ENCODE data around the gene TP53I11. TPM values are rescaled to one million over a fixed set of nuclear protein-coding genes. Genes with fewer than 3 reads are reported as not detected.

TP53I11 gene
- total RNA-seq, 1 donor from 2014 or later: 83.6 TPM

DNA sequence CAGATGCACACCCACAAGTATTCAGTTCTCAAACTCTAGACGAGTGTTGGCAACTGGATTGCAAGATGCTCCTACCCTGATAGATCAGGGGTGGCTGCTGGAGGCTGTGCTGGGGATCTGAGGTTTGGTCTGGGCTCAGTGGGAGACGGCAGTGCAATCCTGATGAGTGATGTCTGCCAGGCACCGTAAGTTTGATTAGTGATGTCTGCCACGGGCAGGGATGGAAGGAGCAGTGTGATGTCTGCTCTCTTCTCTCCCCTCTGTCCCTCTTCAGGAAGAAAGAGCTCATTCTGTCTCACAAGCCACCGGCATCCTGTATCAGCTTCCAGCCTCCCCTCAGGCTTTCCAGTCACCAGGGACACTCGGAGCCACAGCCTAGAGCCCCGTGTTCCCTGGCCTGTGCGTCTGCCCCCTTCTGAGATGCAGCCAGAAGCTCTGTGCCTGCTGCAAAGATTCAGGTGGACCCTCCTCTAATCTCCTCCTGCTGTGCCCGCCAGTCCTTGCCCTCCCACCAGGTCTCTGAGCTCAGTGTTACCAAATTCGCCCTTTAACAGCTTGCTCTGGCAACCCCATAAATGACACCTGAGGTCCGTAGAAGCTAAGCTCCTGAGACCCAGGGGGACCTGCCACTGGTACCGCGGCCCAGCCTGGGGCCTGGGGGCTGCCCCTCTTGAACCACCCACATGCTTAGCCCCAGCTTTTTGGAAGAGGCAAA lies 19.9 kb downstream of the TP53I11 start:
- no peak for DNase-seq (ENCODE audit: low read depth, low spot score)
- Mint-ChIP-seq H3K27me3 (ENCODE audit: low read depth) (peaks cover 17% of the 10 kb centered on the region), H3K27ac (ENCODE audit: unreplicated experiment) (peak overlapping the region; percentile 14), H3K9me3 (no peaks in the 10 kb centered on the region), H3K4me3 (peak overlapping the region; percentile 56), H3K4me1 (peaks cover 25% of the 10 kb centered on the region), H3K36me3 (ENCODE audit: low read depth) (peaks cover 4% of the 10 kb centered on the region)
- TF ChIP-seq, protein P1, sequence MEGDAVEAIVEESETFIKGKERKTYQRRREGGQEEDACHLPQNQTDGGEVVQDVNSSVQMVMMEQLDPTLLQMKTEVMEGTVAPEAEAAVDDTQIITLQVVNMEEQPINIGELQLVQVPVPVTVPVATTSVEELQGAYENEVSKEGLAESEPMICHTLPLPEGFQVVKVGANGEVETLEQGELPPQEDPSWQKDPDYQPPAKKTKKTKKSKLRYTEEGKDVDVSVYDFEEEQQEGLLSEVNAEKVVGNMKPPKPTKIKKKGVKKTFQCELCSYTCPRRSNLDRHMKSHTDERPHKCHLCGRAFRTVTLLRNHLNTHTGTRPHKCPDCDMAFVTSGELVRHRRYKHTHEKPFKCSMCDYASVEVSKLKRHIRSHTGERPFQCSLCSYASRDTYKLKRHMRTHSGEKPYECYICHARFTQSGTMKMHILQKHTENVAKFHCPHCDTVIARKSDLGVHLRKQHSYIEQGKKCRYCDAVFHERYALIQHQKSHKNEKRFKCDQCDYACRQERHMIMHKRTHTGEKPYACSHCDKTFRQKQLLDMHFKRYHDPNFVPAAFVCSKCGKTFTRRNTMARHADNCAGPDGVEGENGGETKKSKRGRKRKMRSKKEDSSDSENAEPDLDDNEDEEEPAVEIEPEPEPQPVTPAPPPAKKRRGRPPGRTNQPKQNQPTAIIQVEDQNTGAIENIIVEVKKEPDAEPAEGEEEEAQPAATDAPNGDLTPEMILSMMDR (conservative IDR thresholded peaks at IDR 0.05): no peak

DNA sequence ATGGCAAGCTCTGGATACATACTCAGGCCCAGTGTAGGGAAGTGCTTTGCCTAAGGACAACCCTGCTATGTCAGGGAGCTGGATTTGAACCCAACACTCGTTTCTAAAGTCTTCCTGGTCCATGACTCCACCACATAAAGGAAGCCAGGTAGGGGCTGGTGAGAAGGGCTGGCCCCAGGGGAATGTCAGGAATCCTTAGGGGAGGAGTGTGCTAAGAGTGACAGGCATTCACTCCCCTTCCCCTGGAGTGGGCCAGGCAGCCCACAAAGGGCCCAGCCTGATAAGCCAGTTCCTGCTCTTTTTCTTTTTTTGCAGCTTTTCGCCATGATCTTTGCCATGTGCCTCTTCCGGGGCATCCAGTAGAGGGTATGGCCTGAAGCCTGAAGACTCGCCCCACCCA lies 21.9 kb downstream of the TP53I11 start:
- TF ChIP-seq, protein P1 (conservative IDR thresholded peaks at IDR 0.05): no peak
- H3K27me3 Mint-ChIP-seq (ENCODE audit: low read depth): peaks cover 14% of the 10 kb centered on the region
- DNase-seq (ENCODE audit: low read depth, low spot score): no peak
- H3K9me3 Mint-ChIP-seq: no peaks in the 10 kb centered on the region
- H3K4me1 Mint-ChIP-seq: peaks cover 25% of the 10 kb centered on the region
- peak overlapping the region; percentile 59 for H3K4me3 Mint-ChIP-seq
- no peak overlapping the region for H3K27ac Mint-ChIP-seq (ENCODE audit: unreplicated experiment)
- H3K36me3 Mint-ChIP-seq (ENCODE audit: low read depth): peaks cover 4% of the 10 kb centered on the region

DNA sequence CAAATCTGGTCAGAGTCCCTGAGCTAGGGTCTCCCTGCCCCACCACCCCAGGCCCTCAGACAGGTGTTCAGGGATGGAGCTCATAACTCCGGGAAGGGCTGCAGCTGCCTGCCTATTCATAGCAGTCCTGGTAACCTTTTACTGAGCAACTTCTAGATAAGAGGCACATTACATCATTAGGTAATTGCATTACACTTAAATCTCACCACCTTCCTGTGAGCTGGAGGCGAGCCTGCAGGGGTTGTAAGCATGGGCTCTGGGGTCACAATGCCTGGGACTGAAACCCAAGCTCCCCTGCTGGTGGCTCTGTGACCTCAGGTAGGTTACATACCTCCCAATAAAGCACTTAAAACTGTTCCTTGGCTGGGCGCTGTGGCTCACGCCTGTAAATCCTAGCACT lies 22.5 kb downstream of the TP53I11 start:
- H3K9me3 Mint-ChIP-seq: no peaks in the 10 kb centered on the region
- H3K27ac Mint-ChIP-seq (ENCODE audit: unreplicated experiment): no peak overlapping the region
- H3K4me1 Mint-ChIP-seq: peaks cover 25% of the 10 kb centered on the region
- no peak for DNase-seq (ENCODE audit: low read depth, low spot score)
- H3K27me3 Mint-ChIP-seq (ENCODE audit: low read depth): peaks cover 14% of the 10 kb centered on the region
- peaks cover 4% of the 10 kb centered on the region for H3K36me3 Mint-ChIP-seq (ENCODE audit: low read depth)
- TF ChIP-seq, protein P1 (conservative IDR thresholded peaks at IDR 0.05): no peak
- H3K4me3 Mint-ChIP-seq: no peak overlapping the region

DNA sequence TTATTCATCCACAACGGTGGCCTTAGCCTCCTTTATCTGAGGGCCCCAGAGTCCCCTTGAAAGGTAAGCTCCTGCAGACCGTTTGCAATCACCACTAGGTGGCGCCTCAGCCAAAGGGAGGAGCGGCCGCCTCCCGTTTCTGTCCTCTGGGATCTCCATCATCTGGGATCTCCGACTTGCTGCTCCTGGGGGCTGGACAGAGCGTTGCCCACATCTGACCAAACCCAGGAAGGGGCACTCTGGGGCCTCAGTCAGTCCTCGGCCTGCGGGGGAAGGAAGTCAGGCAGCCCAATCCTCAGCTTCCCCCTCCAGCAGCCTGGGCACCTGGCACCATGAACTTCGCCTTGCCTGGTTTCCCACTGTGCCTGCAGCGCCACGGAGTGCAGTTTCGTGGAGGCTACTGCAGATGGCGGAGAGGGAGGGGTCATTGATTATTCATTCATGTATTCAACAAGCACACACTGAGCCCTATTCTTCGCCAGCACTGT lies 23.5 kb downstream of the TP53I11 start:
- Mint-ChIP-seq H3K27me3 (ENCODE audit: low read depth) (peaks cover 12% of the 10 kb centered on the region), H3K36me3 (ENCODE audit: low read depth) (peaks cover 4% of the 10 kb centered on the region), H3K27ac (ENCODE audit: unreplicated experiment) (no peak overlapping the region), H3K4me3 (peak overlapping the region; percentile 47), H3K4me1 (peaks cover 24% of the 10 kb centered on the region), H3K9me3 (no peaks in the 10 kb centered on the region)
- DNase-seq (ENCODE audit: low read depth, low spot score): peak; percentile 87
- TF ChIP-seq, protein P1 (conservative IDR thresholded peaks at IDR 0.05): peak; percentile 91

DNA sequence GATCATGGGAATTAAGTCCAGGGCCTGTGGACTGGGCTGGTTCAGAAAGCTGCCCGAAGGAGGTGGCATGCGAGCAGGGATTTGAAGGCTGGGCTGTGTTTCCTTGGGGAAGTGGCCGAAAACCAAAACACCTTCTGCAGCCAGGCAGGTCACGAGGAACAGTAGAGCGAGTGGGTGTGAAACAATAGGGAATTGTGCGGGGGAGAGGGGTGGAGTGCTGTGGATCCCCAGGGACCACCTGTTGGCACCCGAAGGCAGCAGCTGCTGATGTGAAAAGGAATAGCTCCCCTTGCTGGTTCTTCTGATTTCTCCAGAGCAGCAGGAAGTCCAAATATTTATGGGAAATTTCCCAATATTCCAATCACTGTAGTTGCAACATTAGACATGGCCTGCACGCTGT lies 24.6 kb downstream of the TP53I11 start:
- peaks cover 4% of the 10 kb centered on the region for H3K36me3 Mint-ChIP-seq (ENCODE audit: low read depth)
- DNase-seq (ENCODE audit: low read depth, low spot score): no peak
- H3K27me3 Mint-ChIP-seq (ENCODE audit: low read depth): peaks cover 8% of the 10 kb centered on the region
- peaks cover 19% of the 10 kb centered on the region for H3K4me1 Mint-ChIP-seq
- TF ChIP-seq, protein P1 (conservative IDR thresholded peaks at IDR 0.05): no peak
- peak overlapping the region; percentile 46 for H3K4me3 Mint-ChIP-seq
- H3K27ac Mint-ChIP-seq (ENCODE audit: unreplicated experiment): no peak overlapping the region
- no peaks in the 10 kb centered on the region for H3K9me3 Mint-ChIP-seq
